Activated CD4-positive, alpha-beta T cell treated with anti-CD3 and anti-CD28 coated beads for 24 hours (primary cell): ENCODE data around the gene ERFL.

Experiments used
- DNase-seq, 2 donors: peaks; one replicate each; pipeline ENCODE4 v3.0.0-alpha.2; 2020; ENCODE audit warnings: low read depth in 2 of 2

The ERFL gene

GRCh38 chr19:41897820-41898219 lies 30.4 kb downstream of the ERFL start:
- DNase-seq = no peak

DNA sequence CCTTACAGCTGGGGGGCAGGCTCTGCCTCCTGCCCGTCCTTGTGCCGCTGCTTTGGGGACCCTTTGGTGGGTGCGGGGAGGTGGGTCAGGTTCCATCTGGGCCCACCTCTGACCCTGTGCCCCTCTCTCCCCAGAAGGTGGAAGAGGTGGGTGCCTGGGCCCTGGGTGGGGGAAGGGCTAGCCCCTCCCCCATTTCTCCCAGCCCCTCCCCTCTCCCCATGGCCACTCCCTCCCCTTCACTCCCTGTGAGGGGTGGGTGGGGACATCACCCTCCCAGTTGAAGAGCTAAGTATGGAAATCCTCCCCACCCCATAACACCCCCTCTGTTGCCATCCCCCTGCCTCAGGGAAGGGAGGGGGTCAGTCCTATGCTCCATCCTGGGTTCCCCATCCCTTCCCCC lies 31.1 kb downstream of the ERFL start:
- no peak for DNase-seq

DNA sequence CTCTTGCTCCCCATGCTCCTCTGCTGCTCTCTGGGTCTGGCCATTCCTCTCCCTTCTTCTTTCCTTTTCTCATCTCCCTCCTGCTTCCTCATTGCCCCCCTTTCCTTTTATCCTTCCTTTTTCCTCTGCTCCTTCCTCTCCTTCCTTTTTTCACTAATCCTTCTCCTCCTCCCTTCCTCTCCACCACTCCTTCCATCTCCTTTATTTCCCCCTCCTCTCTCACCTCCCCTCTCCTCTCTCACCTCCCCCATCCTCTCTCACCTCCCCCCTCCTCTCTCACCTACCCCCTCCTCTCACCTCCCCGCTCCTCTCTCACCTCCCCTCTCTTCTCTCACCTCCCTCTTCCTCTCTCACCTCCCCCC lies 31.7 kb downstream of the ERFL start:
- no peak for DNase-seq

DNA sequence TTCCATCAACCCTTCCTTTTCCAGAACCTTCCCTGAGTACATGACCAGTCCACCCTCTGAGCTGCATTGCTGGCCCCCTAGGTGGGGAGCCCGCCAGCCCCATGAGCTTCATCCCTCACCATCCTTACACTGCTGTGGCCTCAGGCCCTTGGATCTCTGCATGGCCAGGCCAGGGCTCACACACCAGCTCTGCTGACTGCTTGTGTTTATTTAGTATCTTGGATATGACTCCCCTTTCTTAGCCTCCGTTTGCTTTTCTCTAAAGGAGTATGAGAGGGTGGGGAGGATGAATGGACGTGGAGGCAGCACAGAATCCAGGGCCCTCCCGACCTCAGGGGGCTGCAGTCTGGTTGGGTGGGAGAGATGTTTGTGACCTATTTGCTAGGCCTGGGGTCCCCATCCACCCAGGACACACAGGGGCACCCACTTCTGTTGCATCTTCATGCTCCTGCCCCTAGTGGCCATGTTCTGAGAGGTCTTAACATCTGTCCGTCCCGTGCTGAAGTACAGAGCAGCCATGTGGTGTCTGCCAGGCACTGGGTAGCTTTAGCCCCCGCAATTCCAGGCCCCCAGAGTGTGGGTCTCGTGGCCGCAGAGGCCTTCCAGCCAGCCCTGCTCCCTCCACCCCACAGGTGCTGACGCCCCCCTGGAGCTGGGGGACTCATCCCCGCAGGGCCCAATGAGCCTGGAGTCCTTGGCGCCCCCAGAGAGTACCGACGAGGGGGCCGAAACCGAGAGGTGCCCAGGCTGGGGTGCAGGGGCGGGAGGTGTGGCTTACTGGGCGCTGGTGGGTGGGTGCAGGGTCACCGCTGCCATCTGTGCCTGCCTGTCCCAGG lies 32.3 kb downstream of the ERFL start:
- DNase-seq = no peak

- no peak for DNase-seq
These were observed 33.9 kb downstream of the ERFL start for GRCh38 chr19:41894350-41894749.

- DNase-seq = no peak
These were observed 34.4 kb downstream of the ERFL start for GRCh38 chr19:41893899-41894298.

DNA sequence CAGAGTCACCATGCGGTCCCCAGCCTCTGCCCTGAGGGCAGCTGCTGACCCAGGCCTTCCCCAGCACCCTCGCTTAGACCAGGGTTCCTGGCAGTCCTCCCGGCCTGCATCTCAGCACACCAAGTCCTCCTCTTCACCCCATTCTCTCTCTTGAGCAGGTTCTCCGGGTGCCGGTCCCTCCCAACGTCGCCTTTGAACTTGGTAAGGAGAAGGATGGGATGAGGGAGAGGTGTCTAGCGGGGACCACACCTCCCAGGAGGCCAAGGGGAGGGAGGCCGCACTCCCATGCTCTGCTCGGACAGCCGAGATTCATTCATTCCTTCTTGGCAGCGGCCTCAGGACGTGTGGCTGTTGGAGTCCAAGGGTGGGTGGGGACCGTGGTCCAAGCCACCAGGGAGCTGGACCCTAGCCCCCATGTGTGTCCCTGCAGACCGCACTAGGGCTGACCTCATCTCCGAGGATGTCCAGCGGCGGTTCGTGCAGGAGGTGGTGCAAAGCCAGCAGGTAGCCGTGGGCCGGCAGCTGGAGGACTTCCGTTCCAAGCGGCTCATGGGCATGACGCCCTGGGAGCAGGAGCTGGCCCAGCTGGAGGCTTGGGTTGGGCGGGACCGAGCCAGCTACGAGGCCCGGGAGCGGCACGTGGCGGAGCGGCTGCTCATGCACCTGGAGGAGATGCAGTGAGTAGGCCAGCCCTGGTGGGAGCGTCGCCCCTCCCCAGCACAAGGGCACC lies 35.9 kb downstream of the ERFL start:
- no peak for DNase-seq

GRCh38 chr19:41890936-41891335 lies 37.3 kb downstream of the ERFL start:
- no peak for DNase-seq

GRCh38 chr19:41889896-41890295 lies 38.4 kb downstream of the ERFL start:
- no peak for DNase-seq

DNA sequence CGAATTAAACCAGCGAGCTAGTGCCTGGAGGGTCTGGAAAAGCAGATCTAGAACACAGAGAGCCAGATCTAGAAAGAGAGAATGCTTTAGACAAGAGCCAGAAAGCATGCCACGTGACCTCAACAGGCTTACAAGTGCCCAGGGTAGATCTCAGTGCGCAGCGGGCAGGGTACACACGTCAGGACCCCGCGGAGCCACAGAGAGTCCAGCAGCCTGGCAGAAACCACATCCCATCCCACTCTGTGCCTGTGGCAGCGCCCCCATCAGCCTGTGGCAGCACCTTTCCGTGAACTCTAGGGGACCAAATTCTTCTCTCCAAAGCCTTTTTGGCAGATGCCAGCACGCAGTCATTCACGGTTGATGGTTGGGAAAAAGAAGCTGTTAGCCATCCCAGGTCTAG lies 39.3 kb downstream of the ERFL start:
- no peak for DNase-seq

GRCh38 chr19:41887711-41888382 lies 40.4 kb downstream of the ERFL start:
- DNase-seq = peak; percentile 76 to 83

DNA sequence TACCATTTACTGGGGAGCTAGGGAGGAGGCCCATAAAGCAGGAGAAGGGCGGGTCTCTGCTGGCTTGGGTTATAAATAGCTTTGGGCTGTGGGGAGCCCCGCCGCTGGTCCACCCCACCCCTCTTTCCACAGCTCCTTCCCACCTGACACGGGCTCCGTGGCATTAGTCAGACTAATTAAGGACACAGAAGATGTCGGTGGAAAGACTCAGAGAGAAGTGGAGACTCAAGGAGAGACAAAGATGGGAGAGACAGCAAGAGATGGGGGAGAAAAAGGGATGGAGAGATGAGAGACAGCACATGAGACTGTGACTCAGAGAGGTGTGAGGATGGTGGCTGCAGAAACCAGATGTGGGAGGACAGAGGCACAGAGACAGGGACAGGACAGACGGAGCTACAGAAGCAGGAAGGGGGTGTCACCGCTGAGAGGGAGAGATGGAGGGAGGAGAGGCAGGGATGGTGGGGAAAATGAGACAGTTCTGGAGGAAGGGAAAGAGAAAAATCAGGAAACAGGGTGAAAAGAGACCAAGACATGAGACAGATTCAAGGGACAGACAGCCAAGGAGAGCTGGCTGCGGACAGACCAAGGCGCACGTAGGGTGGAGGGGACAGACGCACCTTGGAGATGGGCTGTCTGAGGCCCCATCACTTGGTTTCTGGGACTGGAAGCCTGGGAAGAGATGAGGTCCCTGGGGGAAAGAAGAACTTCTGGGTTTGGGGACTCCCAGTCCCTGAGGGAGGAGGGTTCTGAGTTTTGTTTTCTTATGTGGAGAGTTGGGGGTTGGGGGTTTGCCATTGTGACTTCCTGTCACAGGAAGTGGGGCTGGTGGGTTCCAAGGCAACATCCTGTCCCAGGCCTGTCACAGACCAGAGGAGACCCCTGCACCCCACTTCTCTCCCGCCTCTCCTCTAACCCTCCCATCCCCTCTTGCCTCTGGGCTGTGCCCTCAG lies 41.2 kb downstream of the ERFL start:
- peak in 1 of 2 donors; percentile 49 for DNase-seq

GRCh38 chr19:41883821-41884733 lies 44.2 kb downstream of the ERFL start:
- DNase-seq = peak; percentile 77 to 84

DNA sequence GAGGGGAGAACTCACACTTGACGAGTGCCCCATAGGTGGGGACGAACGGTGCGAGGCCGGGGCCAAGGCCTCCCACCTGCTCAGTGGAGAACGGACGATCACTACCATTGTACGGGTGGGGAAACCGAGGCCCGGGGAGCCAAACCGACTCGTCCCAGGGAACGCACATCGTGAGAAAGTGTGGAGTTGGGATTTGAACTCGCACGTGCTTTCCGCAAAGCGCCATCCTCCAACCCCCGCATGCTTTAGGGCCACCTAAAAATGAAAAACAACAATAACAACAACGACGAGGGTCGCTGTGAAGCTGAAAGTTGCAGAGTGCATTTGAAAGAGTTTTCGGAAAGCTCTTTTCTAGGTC lies 44.8 kb downstream of the ERFL start:
- no peak for DNase-seq

DNA sequence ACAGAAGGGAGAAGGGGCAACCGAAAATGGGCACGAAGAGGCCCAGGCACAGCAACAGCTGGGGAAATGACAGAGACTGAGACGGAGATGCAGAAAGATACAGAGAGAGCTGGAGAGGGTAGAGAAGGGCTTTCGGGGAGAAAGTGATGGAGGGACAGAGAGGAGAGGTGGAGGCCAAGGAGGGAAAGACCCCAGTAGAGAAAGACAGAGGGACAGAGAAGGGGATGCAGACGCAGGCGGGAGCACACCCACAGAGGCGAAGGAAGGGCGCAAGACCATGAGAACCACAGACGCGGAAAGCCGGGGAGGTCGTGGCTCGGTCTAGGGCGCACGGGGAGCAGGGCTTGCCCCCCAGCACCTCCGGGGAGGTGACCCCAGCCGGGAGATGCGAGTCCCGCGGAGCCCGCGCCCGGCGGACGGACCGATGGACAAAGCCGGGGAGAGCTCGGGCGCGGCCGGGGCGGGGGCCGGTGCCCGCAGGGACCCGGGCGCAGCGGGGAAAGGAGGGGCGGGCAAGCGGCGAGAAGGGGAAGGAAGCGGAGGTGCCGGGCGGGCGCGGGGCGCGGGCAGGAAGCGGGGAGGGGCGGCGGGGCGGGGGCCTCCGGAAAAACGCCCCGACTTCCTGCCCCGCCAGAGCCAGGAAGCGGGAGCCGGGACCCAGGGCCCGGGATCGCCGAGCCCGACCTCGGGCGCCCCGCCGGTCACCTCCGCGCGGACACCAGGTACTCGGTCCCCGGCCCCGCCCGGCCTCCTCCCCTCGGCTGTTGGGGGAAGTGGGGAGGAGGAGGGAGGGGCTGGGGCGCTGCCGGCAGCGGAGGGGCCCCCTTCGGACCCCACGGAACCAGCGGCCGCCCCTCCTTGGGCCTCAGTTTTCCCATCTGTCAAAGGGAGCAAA lies 45.4 kb downstream of the ERFL start, which contains the start of gene ARHGEF1:
Gene ARHGEF1 (plus strand): TSS at position 617 of the 895 bp plus-strand sequence. CDS start 4,899 bp downstream, outside the sequence.
- no peak for DNase-seq

- DNase-seq = no peak
These were observed 47.9 kb downstream of the ERFL start for GRCh38 chr19:41880329-41880708.

GRCh38 chr19:41879670-41880328 lies 48.5 kb downstream of the ERFL start:
- no peak for DNase-seq

- DNase-seq = no peak
These were observed 49.2 kb downstream of the ERFL start for GRCh38 chr19:41879080-41879479.
